ENCODE measurements around the gene TRMT5.

GRCh38 chr14:60964904-60965303 lies 16.0 kb downstream of the TRMT5 start:
- TF ChIP-seq CTCF (IDR thresholded peaks at IDR 0.05) (no peak), RFX5 (IDR thresholded peaks at IDR 0.05; ENCODE audit: low read length) (no peak), YY1 (IDR thresholded peaks at IDR 0.05; ENCODE audit: low read depth) (no peak), SIN3A (IDR thresholded peaks at IDR 0.05; ENCODE audit: borderline replicate concordance, low read depth, low read length) (no peak), ELF1 (IDR thresholded peaks at IDR 0.05) (no peak), REST (IDR thresholded peaks at IDR 0.05; ENCODE audit: low read depth, low read length) (no peak), SMC3 (IDR thresholded peaks at IDR 0.05; ENCODE audit: low read depth, low read length) (no peak), CHD2 (IDR thresholded peaks at IDR 0.05; ENCODE audit: low read length, partially characterized antibody) (no peak), USF1 (IDR thresholded peaks at IDR 0.05; ENCODE audit: borderline replicate concordance, low read depth) (no peak)

Data from SK-N-SH (cell line).